Suprapubic skin (tissue), 4 donors: ENCODE results near the gene HLA-DRB1. TPM values are rescaled to one million over a fixed set of nuclear protein-coding genes. Genes with fewer than 3 reads are reported as not detected.
"Not testable (repeated sequence)": the region's sequence is repeated elsewhere in the genome, so short reads cannot be mapped to it uniquely, and the experiment has no call there.

Source experiments
- DNase-seq, 2 donors: peaks; one replicate each; pipeline ENCODE4 v3.0.0-alpha.2; 2019; ENCODE audit warnings: low spot score in 2 of 2
- H3K27ac ChIP-seq: fragments of 200-600 bp; sonication (generic); one replicate; pipeline ENCODE4 v1.5.1; 2019
- H3K27me3 ChIP-seq: fragments of 200-600 bp; sonication (generic); one replicate; pipeline ENCODE4 v1.5.1; 2019
- H3K36me3 ChIP-seq: fragments of 200-600 bp; sonication (generic); one replicate; pipeline ENCODE4 v1.5.1; 2019
- H3K4me1 ChIP-seq: fragments of 200-600 bp; sonication (generic); one replicate; pipeline ENCODE4 v1.5.1; 2019
- H3K4me3 ChIP-seq: fragments of 200-600 bp; sonication (generic); one replicate; pipeline ENCODE4 v1.5.1; 2019; ENCODE audit warnings: mild to moderate bottlenecking
- H3K9me3 ChIP-seq: fragments of 200-600 bp; sonication (generic); one replicate; pipeline ENCODE4 v1.5.1; 2019
- CTCF ChIP-seq, 2 donors: fragments of 200-600 bp in 1 of 2; fragments of 450-650 bp in 1 of 2; sonication (generic) in 1 of 2; IDR thresholded peaks; one replicate each; pipeline ENCODE4 v1.5.1; 2016 to 2019; ENCODE audit warnings: antibody characterized with exemption in 2 of 2, mild to moderate bottlenecking in 1 of 2, moderate library complexity in 1 of 2
- EP300 ChIP-seq: sonication (generic); formaldehyde crosslinking; IDR thresholded peaks from one replicate; pipeline ENCODE4 v1.6.1; 2017; ENCODE audit warnings: antibody characterized with exemption
- POLR2A ChIP-seq, 2 donors: fragments of 450-650 bp; IDR thresholded peaks; one replicate each; pipeline ENCODE4 v1.6.1; 2017; ENCODE audit warnings: antibody characterized with exemption in 2 of 2, mild to moderate bottlenecking in 2 of 2, moderate library complexity in 2 of 2
- POLR2AphosphoS5 ChIP-seq, 3 donors: sonication (generic); formaldehyde crosslinking; IDR thresholded peaks; one replicate each; pipeline ENCODE4 v1.6.1; 2017; ENCODE audit warnings: antibody characterized with exemption in 3 of 3
- WGBS: methylation state at CpG from one replicate; pipeline ENCODE4 v1.1.5; 2018; 5-methylcytosine and 5-hydroxymethylcytosine counted together
- total RNA-seq, 4 donors: library from RNA; depleted of rRNA; stranded (reverse); fragments of >200 nt; gene quantifications; one replicate each; pipeline ENCODE4 v1.1.0, GENCODE V29; 2016

Gene HLA-DRB1
- total RNA-seq, 4 donors from 2014 or later: 28.0 to 39.3 (median 37.0) TPM

- WGBS: 66% methylated on average over 7 of the region's 8 CpGs
Measured at GRCh38 chr6:32581315-32582095, 8.1 kb downstream of the HLA-DRB1 start.

GRCh38 chr6:32580593-32580992, 9.1 kb downstream of the HLA-DRB1 start:
- H3K27ac ChIP-seq: no peak overlapping the region
- peak in 1 of 2 donors; percentile 52 for DNase-seq

More at GRCh38 chr6:32581315-32582095, 8.1 kb downstream of the HLA-DRB1 start:
- Histone ChIP-seq H3K36me3 (no peaks in the 10 kb centered on the region), H3K4me3 (no peak overlapping the region), H3K27ac (no peak overlapping the region), H3K4me1 (no peaks in the 10 kb centered on the region), H3K27me3 (no peaks in the 10 kb centered on the region), H3K9me3 (no peaks in the 10 kb centered on the region)
- DNase-seq: no peak
- no peak for TF ChIP-seq EP300
- no peak for TF ChIP-seq CTCF (IDR thresholded peaks at IDR 0.05)
- TF ChIP-seq POLR2AphosphoS5 (IDR thresholded peaks at IDR 0.05): no peak
- TF ChIP-seq POLR2A (IDR thresholded peaks at IDR 0.05): no peak

GRCh38 chr6:32578962-32579361, 10.7 kb downstream of the HLA-DRB1 start:
- 66% methylated on average over 3 of the region's 3 CpGs for WGBS
- Histone ChIP-seq H3K4me3 (no peak overlapping the region), H3K36me3 (no peaks in the 10 kb centered on the region), H3K9me3 (no peaks in the 10 kb centered on the region), H3K27ac (no peak overlapping the region), H3K27me3 (no peaks in the 10 kb centered on the region), H3K4me1 (no peaks in the 10 kb centered on the region)
- TF ChIP-seq POLR2AphosphoS5 (IDR thresholded peaks at IDR 0.05) (no peak), CTCF (IDR thresholded peaks at IDR 0.05) (no peak), EP300 (no peak), POLR2A (IDR thresholded peaks at IDR 0.05) (no peak)
- DNase-seq: no peak

More at GRCh38 chr6:32580593-32580992, 9.1 kb downstream of the HLA-DRB1 start:
- no peaks in the 10 kb centered on the region for H3K27me3 ChIP-seq
- no peaks in the 10 kb centered on the region for H3K36me3 ChIP-seq
- H3K4me1 ChIP-seq: no peaks in the 10 kb centered on the region
- 75% methylated on average over 4 of the region's 4 CpGs for WGBS
- no peaks in the 10 kb centered on the region for H3K9me3 ChIP-seq
- TF ChIP-seq CTCF (IDR thresholded peaks at IDR 0.05) (no peak), POLR2AphosphoS5 (IDR thresholded peaks at IDR 0.05) (no peak), POLR2A (IDR thresholded peaks at IDR 0.05) (no peak), EP300 (no peak)
- no peak overlapping the region for H3K4me3 ChIP-seq

- not testable (repeated sequence) for H3K9me3 ChIP-seq, H3K27ac ChIP-seq, H3K4me3 ChIP-seq, H3K36me3 ChIP-seq, H3K27me3 ChIP-seq, DNase-seq, H3K4me1 ChIP-seq
- 55% methylated on average over 5 of the region's 5 CpGs for WGBS
Measured at GRCh38 chr6:32577493-32577892, 12.2 kb downstream of the HLA-DRB1 start.

- H3K9me3 ChIP-seq: no peaks in the 10 kb centered on the region
- no peaks in the 10 kb centered on the region for H3K27me3 ChIP-seq
- WGBS: 92% methylated on average over 1 of the region's 1 CpG
Measured at GRCh38 chr6:32576250-32576649, 13.4 kb downstream of the HLA-DRB1 start.

More at GRCh38 chr6:32576250-32576649, 13.4 kb downstream of the HLA-DRB1 start:
- Histone ChIP-seq H3K4me1 (no peaks in the 10 kb centered on the region), H3K36me3 (no peaks in the 10 kb centered on the region), H3K27ac (no peak overlapping the region), H3K4me3 (no peak overlapping the region)
- DNase-seq: no peak
- TF ChIP-seq EP300: no peak
- no peak for TF ChIP-seq POLR2AphosphoS5 (IDR thresholded peaks at IDR 0.05)
- no peak for TF ChIP-seq POLR2A (IDR thresholded peaks at IDR 0.05)
- no peak for TF ChIP-seq CTCF (IDR thresholded peaks at IDR 0.05)
